Measurements from ENCODE around the gene MAP2.

DNA sequence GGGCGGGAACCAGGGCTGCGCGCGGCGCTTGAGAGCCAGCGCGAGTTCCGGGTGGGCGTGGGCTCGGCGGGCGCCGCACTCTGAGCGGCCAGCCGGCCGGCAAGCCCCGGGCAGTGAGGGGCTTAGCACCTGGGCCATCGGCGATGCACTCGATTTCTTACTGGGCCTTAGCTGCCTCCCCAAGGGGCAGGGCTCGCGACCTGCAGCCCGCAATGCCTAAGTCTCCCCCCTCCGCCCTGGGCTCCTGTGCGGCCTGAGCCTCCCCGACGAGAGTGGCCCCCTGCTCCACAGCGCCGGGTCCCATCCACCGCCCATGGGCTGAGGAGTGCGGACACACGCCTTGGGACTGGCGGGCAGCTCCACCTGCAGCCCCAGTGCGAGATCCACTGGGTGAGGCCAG lies 36.5 kb upstream of the MAP2 start:
- TF ChIP-seq POLR2AphosphoS5 (IDR thresholded peaks at IDR 0.05; ENCODE audit: low read depth, low read length) (no peak), TAF1 (IDR thresholded peaks at IDR 0.05; ENCODE audit: low read depth, low read length) (no peak), POU2F2 (IDR thresholded peaks at IDR 0.05; ENCODE audit: low read depth, low read length) (no peak)

Data from GM12891 (cell line).